BLaER1 treated with 17β-estradiol and CSF1 and Interleukin-3, amounts not matched to agents 10 nM and 100 nM (cell line): ENCODE results near the gene PGAP3.
A peak's percentile ranks its signal among the peaks of the same experiment; 100 is the strongest.

Source experiments
- H3K27ac ChIP-seq, 11 experiments: shearing (Covaris generic); formaldehyde crosslinking; 2 replicates each; pipeline ENCODE4 v1.8.1; 2022
- H3K27me3 ChIP-seq, 11 experiments: shearing (Covaris generic); formaldehyde crosslinking; 2 replicates each; pipeline ENCODE4 v1.8.1; 2022
- H3K36me3 ChIP-seq, 11 experiments: shearing (Covaris generic); formaldehyde crosslinking; 2 replicates each; pipeline ENCODE4 v1.8.1; 2022
- H3K4me1 ChIP-seq, 10 experiments: shearing (Covaris generic); formaldehyde crosslinking; 2 replicates each; pipeline ENCODE4 v1.8.1; 2022
- H3K4me2 ChIP-seq, 11 experiments: shearing (Covaris generic); formaldehyde crosslinking; 2 replicates each; pipeline ENCODE4 v1.8.1; 2022
- H3K4me3 ChIP-seq, 10 experiments: shearing (Covaris generic); formaldehyde crosslinking; 2 replicates each; pipeline ENCODE4 v1.8.1; 2022
- H3K9ac ChIP-seq, 11 experiments: shearing (Covaris generic); formaldehyde crosslinking; 2 replicates each; pipeline ENCODE4 v1.8.1; 2022
- H3K9me3 ChIP-seq, 11 experiments: shearing (Covaris generic); formaldehyde crosslinking; replicated peaks in 1 of 11; 2 replicates each; pipeline ENCODE4 v1.8.1; 2022
- H4K20me1 ChIP-seq, 11 experiments: shearing (Covaris generic); formaldehyde crosslinking; 2 replicates each; pipeline ENCODE4 v1.8.1; 2022
- Cebpa-rat ChIP-seq, 11 experiments: shearing (Covaris generic); IDR thresholded peaks; 2 replicates each; pipeline ENCODE4 v1.8.1; 2022

PGAP3 gene

GRCh38 chr17:39634384-39634871 lies 53.4 kb downstream of the PGAP3 start:
- Histone ChIP-seq H3K4me2 (peak overlapping the region in 4 of 11 experiments; percentile 2 to 99 (median 64); a peak in 4 of 22 replicates), H3K27ac (no peak overlapping the region), H3K9me3 (no peaks in the 10 kb centered on the region), H3K9ac (0 out of 22 replicates have a peak overlapping the region, but pooled peaks of 1 of the 11 experiments have one; percentile 30), H3K4me1 (peaks cover 36 to 81% (median 67%) of the 10 kb centered on the region in 10 experiments), H3K4me3 (no peak overlapping the region), H3K27me3 (no peaks in the 10 kb centered on the region), H4K20me1 (peaks cover 2 to 19% (median 14%) of the 10 kb centered on the region in 11 experiments; a peak in 16 of 22 replicates), H3K36me3 (0 out of 22 replicates have a peak, but pooled peaks cover 0 to 3% (median 0%) of the 10 kb centered on the region in 11 experiments)
- TF ChIP-seq Cebpa-rat (IDR thresholded peaks at IDR 0.05), result no peak

- Histone ChIP-seq H3K27ac (no peak overlapping the region), H3K4me1 (peaks cover 28 to 82% (median 67%) of the 10 kb centered on the region in 10 experiments)
These were observed 54.2 kb downstream of the PGAP3 start for GRCh38 chr17:39633570-39634183.

GRCh38 chr17:39632153-39632941 lies 55.5 kb downstream of the PGAP3 start:
- H3K27ac ChIP-seq, result no peak overlapping the region
- peaks cover 2 to 8% (median 7%) of the 10 kb centered on the region in 11 experiments for H3K27me3 ChIP-seq
- peak overlapping the region in 3 of 11 experiments; percentile 7 to 47 (median 15); a peak in 1 of 22 replicates for H3K9ac ChIP-seq
- no peaks in the 10 kb centered on the region for H3K36me3 ChIP-seq
- no peak for TF ChIP-seq Cebpa-rat (IDR thresholded peaks at IDR 0.05)
- no peaks in the 10 kb centered on the region for H3K9me3 ChIP-seq
- peak overlapping the region in 8 of 11 experiments; percentile 29 to 67 (median 42); a peak in 12 of 22 replicates for H3K4me2 ChIP-seq
- no peaks in the 10 kb centered on the region; a peak in 3 of 22 replicates for H4K20me1 ChIP-seq
- H3K4me1 ChIP-seq, result peaks cover 18 to 81% (median 65%) of the 10 kb centered on the region in 10 experiments
- no peak overlapping the region for H3K4me3 ChIP-seq

More at GRCh38 chr17:39633570-39634183, 54.2 kb downstream of the PGAP3 start:
- Histone ChIP-seq H3K36me3 (no peaks in the 10 kb centered on the region), H3K27me3 (no peaks in the 10 kb centered on the region), H3K9me3 (no peaks in the 10 kb centered on the region), H3K4me2 (peak overlapping the region in 1 of 11 experiments; percentile 2; a peak in 1 of 22 replicates), H3K9ac (peak overlapping the region in 1 of 11 experiments; percentile 18; a peak in 1 of 22 replicates), H4K20me1 (peaks cover 0 to 12% (median 8%) of the 10 kb centered on the region in 11 experiments; a peak in 10 of 22 replicates), H3K4me3 (no peak overlapping the region)
- TF ChIP-seq Cebpa-rat (IDR thresholded peaks at IDR 0.05), result no peak

DNA sequence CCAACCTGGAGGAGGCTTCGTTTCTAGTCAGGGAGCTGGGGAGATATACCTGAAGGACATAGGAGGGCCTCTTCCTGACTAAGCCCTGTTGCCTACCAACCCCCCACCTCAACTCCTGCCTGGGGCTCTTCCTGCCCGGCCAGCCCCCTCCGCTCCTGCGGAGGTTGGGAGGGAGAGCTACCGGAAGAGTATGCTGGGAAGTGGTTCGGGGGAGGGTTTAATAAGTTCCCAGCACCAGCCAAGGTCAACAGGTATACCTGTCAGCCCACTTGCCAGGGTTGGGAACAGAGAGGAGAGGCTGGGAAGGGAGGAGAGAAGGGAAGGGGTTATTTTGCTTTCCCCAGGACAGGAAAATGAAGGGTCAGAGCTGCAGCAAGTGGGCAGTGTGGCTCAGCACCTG lies 56.5 kb downstream of the PGAP3 start:
- Histone ChIP-seq H3K4me3 (no peak overlapping the region), H3K36me3 (no peaks in the 10 kb centered on the region), H3K9ac (no peak overlapping the region), H3K27ac (no peak overlapping the region), H3K9me3 (no peaks in the 10 kb centered on the region), H3K4me2 (peak overlapping the region in 10 of 11 experiments; percentile 16 to 67 (median 39); a peak in 16 of 22 replicates), H3K27me3 (peaks cover 12 to 18% (median 17%) of the 10 kb centered on the region in 11 experiments), H3K4me1 (peaks cover 15 to 85% (median 66%) of the 10 kb centered on the region in 10 experiments), H4K20me1 (no peaks in the 10 kb centered on the region; a peak in 2 of 22 replicates)
- no peak for TF ChIP-seq Cebpa-rat (IDR thresholded peaks at IDR 0.05)

GRCh38 chr17:39629898-39630297 lies 58.0 kb downstream of the PGAP3 start:
- Histone ChIP-seq H3K27ac (no peak overlapping the region), H3K4me1 (peaks cover 5 to 70% (median 51%) of the 10 kb centered on the region in 10 experiments; a peak in 18 of 20 replicates), H3K27me3 (peaks cover 20 to 32% (median 26%) of the 10 kb centered on the region in 11 experiments), H3K9ac (no peak overlapping the region), H3K4me2 (peak overlapping the region in 7 of 11 experiments; percentile 31 to 67 (median 62); a peak in 6 of 22 replicates), H3K9me3 (no peaks in the 10 kb centered on the region), H3K36me3 (no peaks in the 10 kb centered on the region), H4K20me1 (no peaks in the 10 kb centered on the region; a peak in 2 of 22 replicates), H3K4me3 (no peak overlapping the region)
- TF ChIP-seq Cebpa-rat (IDR thresholded peaks at IDR 0.05), result 0 out of 22 replicates have a peak, but pooled peaks of 1 of the 11 experiments have one; percentile 9

- Histone ChIP-seq H4K20me1 (no peaks in the 10 kb centered on the region; a peak in 2 of 22 replicates), H3K4me3 (no peak overlapping the region), H3K4me2 (peak overlapping the region in 9 of 11 experiments; percentile 9 to 67 (median 61); a peak in 16 of 22 replicates), H3K9me3 (no peaks in the 10 kb centered on the region), H3K9ac (no peak overlapping the region), H3K4me1 (peaks cover 5 to 66% (median 47%) of the 10 kb centered on the region in 10 experiments; a peak in 18 of 20 replicates), H3K27ac (no peak overlapping the region), H3K36me3 (no peaks in the 10 kb centered on the region), H3K27me3 (peaks cover 20 to 36% (median 26%) of the 10 kb centered on the region in 11 experiments)
- no peak for TF ChIP-seq Cebpa-rat (IDR thresholded peaks at IDR 0.05)
These were observed 58.4 kb downstream of the PGAP3 start for GRCh38 chr17:39629494-39629880.

DNA sequence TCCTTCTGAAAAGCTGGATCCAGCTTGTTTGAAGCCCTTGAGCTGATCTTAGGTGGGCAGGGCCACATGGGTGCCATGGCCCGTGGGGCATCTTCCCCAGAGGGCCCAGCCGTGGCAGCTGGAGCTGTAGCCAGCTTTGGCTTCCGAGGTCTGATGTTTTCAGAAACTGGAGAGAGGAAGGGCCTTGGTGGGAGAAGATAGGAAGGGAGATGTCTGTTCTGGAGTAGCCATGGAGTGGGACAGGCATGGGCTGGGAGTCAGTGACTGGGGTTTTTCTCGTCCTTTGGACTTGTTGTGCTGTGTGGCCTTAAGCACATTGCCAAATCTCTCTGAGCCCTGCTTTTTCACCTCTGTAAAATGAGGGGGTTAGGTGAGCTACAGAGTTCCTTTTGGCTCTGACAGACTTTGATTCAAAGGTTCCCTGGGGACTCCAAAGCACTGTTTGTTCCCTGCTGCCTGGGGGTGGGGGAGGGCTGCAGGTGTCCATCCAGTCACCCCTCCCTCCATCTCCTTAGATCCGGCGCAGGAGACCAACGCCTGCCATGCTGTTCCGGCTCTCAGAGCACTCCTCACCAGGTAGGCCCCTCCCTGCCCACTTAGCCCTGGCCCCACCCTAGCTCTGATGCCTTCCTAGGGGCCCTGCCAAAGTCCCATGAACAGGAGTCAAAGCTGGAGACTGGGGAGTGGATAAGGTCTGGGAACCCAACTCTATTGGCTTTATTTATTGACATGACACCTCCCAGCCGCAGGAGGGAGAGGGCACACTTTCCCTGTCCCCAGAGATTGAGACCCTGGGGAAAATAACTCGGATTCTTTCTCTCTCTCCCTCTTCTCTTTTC lies 59.0 kb downstream of the PGAP3 start:
- Histone ChIP-seq H4K20me1 (no peaks in the 10 kb centered on the region; a peak in 3 of 22 replicates), H3K4me2 (peak overlapping the region in 9 of 11 experiments; percentile 9 to 67 (median 61); a peak in 17 of 22 replicates), H3K9ac (peak overlapping the region in 1 of 11 experiments; percentile 20; a peak in 1 of 22 replicates), H3K4me3 (no peak overlapping the region), H3K27ac (no peak overlapping the region), H3K36me3 (no peaks in the 10 kb centered on the region), H3K27me3 (peaks cover 20 to 36% (median 26%) of the 10 kb centered on the region in 11 experiments), H3K9me3 (no peaks in the 10 kb centered on the region), H3K4me1 (peaks cover under 1 to 63% (median 45%) of the 10 kb centered on the region in 10 experiments; a peak in 17 of 20 replicates)
- no peak for TF ChIP-seq Cebpa-rat (IDR thresholded peaks at IDR 0.05)
